ENCODE results near the gene MLXIP. TPM values are rescaled to one million over a fixed set of nuclear protein-coding genes. Genes with fewer than 3 reads are reported as not detected.
A peak's percentile ranks its signal among the peaks of the same experiment; 100 is the strongest.

Gene MLXIP
- total RNA-seq, 6 donors from 2014 or later: 30.4 to 167 (median 55.0) TPM

GRCh38 chr12:122081083-122081696 is 2.6 kb downstream of the MLXIP start:
- Histone ChIP-seq H3K4me3 (peak overlapping the region in 3 of 4 donors; percentile 69 to 89 (median 78)), H3K9me3 (no peaks in the 10 kb centered on the region), H3K27ac (peak overlapping the region; percentile 80 to 90 (median 88)), H3K27me3 (no peaks in the 10 kb centered on the region), H3K4me1 (peaks cover 37 to 72% (median 45%) of the 10 kb centered on the region in 4 donors), H3K36me3 (peaks cover 0 to 27% (median 10%) of the 10 kb centered on the region in 4 donors)
- no peak for DNase-seq
- no peak for ATAC-seq (ENCODE audit: low FRiP score in 2 of 2)
- no peak for TF ChIP-seq CTCF (IDR thresholded peaks at IDR 0.05)
- no peak for TF ChIP-seq POLR2A (IDR thresholded peaks at IDR 0.05)
- no peak for TF ChIP-seq EP300 (IDR thresholded peaks at IDR 0.05)
- no peak for TF ChIP-seq POLR2AphosphoS5 (IDR thresholded peaks at IDR 0.05)
- 49 to 60% methylated on average over 9 of the region's 9 CpGs for WGBS, 2 donors

GRCh38 chr12:122081697-122082221 is 3.2 kb downstream of the MLXIP start:
- Histone ChIP-seq H3K9me3 (no peaks in the 10 kb centered on the region), H3K27me3 (no peaks in the 10 kb centered on the region), H3K27ac (peak overlapping the region; percentile 80 to 90 (median 88)), H3K36me3 (peaks cover 0 to 31% (median 10%) of the 10 kb centered on the region in 4 donors), H3K4me3 (peak overlapping the region in 3 of 4 donors; percentile 69 to 89 (median 78)), H3K4me1 (peaks cover 37 to 77% (median 45%) of the 10 kb centered on the region in 4 donors)
- ATAC-seq (ENCODE audit: low FRiP score in 2 of 2) (peak; percentile 44 to 59), DNase-seq (peak in 1 of 2 donors; percentile 62)
- TF ChIP-seq EP300 (IDR thresholded peaks at IDR 0.05) (peak in 1 of 4 donors; percentile 39), POLR2AphosphoS5 (IDR thresholded peaks at IDR 0.05) (peak; percentile 68 to 73), POLR2A (IDR thresholded peaks at IDR 0.05) (peak in 1 of 4 donors; percentile 47), CTCF (IDR thresholded peaks at IDR 0.05) (no peak)
- 4 to 7% methylated on average over 6 to 7 of the region's 7 CpGs for WGBS, 2 donors

- H3K4me1 ChIP-seq: peaks cover 35 to 79% (median 41%) of the 10 kb centered on the region in 4 donors
- no peak for DNase-seq
- H3K4me3 ChIP-seq: peak overlapping the region in 1 of 4 donors; percentile 89
Measured at GRCh38 chr12:122082621-122083356, 4.2 kb downstream of the MLXIP start.

GRCh38 chr12:122084857-122085405 is 6.4 kb downstream of the MLXIP start:
- Histone ChIP-seq H3K36me3 (peaks cover 0 to 34% (median 10%) of the 10 kb centered on the region in 4 donors), H3K27ac (no peak overlapping the region), H3K4me1 (peaks cover 48 to 91% (median 52%) of the 10 kb centered on the region in 4 donors), H3K4me3 (no peak overlapping the region), H3K27me3 (no peaks in the 10 kb centered on the region), H3K9me3 (no peaks in the 10 kb centered on the region)
- WGBS, 2 donors: 88 to 89% methylated on average over 13 of the region's 13 CpGs
- ATAC-seq (ENCODE audit: low FRiP score in 2 of 2) (no peak), DNase-seq (no peak)
- no peak for TF ChIP-seq POLR2A (IDR thresholded peaks at IDR 0.05)
- TF ChIP-seq EP300 (IDR thresholded peaks at IDR 0.05): no peak
- no peak for TF ChIP-seq POLR2AphosphoS5 (IDR thresholded peaks at IDR 0.05)
- TF ChIP-seq CTCF (IDR thresholded peaks at IDR 0.05): no peak

More at GRCh38 chr12:122082621-122083356, 4.2 kb downstream of the MLXIP start:
- Histone ChIP-seq H3K9me3 (no peaks in the 10 kb centered on the region), H3K27me3 (no peaks in the 10 kb centered on the region), H3K36me3 (peaks cover 0 to 34% (median 10%) of the 10 kb centered on the region in 4 donors), H3K27ac (peak overlapping the region in 3 of 4 donors; percentile 88 to 90 (median 89))
- ATAC-seq (ENCODE audit: low FRiP score in 2 of 2): no peak
- WGBS, 2 donors: 38 to 48% methylated on average over 5 to 6 of the region's 6 CpGs
- TF ChIP-seq CTCF (IDR thresholded peaks at IDR 0.05) (no peak), POLR2A (IDR thresholded peaks at IDR 0.05) (no peak), EP300 (IDR thresholded peaks at IDR 0.05) (no peak), POLR2AphosphoS5 (IDR thresholded peaks at IDR 0.05) (no peak)
